GM20431 (cell line): Measurements from ENCODE around the gene ASIC2.

Experiments
- in situ Hi-C: fragments of 300-500 bp; cut with MseI, MboI; formaldehyde crosslinking; loops from one replicate; pipeline ENCODE4 v1.15.0; 2020; ENCODE audit warnings: low sequenced_read_pairs; ENCODE audit not compliant: unreplicated experiment

The ASIC2 gene

DNA sequence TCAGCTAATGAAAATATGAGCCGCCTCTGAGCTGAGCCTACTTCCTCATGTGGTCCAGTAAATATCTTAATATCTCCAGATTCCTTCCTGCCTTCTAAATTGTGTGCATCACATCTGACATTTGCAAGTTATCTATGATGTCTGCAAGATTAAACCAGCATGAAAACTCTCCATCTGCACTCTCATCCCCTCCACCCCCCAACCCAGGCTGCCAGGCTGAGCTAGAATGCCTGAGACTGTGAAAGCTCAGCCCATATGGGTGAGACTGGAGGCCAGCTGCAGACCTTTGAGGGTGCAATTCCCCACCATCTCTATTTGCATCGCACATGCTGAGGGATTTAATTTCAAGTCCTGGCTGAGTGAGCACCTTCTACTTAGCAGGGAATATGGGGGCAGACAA, 82.8 kb downstream of the ASIC2 start:
- in situ Hi-C loops = no loop called here

DNA sequence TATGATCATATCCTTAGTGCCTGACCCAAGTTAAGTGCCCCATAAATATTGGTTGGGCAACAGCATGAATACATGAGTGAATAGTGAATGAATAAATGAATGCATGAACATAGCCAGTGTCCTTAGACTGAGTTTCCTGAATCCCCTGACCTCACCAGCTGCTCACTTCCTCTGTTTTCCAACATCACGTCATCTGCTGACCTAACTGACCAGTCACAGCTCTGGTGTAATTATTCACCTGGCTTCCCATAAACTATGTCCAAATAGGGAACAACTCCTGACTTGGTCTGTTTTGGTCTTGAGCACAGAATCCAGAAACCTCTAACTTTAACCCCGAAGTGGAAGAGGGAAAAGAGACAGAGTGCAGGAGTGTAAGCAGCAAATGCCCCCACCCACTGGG, 83.4 kb downstream of the ASIC2 start:
- in situ Hi-C loops = no loop called here

DNA sequence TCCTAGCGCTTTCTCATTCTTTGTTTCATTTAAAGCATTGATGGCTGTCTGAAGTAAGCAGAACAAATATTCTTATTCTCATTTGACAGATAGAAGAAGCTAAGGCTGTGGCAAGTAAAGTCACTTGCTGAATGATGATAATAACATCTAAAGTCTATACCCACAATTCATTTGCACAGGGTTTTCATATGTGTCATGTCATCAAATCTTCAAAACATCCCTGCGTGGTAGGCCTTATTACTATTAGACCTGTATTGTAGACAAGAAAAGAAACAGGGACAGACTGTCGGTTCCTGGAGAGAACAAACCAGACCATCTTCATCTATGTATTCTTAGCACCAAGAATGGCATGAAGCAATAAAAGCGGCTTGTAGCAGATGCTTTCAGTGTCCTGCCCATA, 85.9 kb downstream of the ASIC2 start:
- in situ Hi-C loops = no loop called here

DNA sequence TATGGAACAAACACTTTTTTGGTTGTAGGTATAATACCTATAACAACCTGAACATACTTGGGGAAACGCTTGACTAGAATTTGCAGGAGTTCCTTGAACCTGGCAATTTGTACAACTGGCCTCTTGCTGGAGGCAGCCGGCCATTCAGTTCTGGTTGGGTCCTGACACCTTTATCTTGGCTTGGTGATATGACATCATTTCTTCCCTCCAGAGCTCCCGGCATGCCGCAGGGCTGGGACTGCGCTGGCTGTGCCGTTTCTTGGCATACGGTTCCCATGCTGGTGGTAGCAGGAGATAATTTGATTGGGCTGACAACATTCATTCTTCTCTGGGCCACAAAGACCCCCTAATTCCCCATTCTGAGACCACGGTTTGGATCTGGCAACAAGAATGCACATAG, 87.5 kb downstream of the ASIC2 start:
- in situ Hi-C loops = no loop called here

DNA sequence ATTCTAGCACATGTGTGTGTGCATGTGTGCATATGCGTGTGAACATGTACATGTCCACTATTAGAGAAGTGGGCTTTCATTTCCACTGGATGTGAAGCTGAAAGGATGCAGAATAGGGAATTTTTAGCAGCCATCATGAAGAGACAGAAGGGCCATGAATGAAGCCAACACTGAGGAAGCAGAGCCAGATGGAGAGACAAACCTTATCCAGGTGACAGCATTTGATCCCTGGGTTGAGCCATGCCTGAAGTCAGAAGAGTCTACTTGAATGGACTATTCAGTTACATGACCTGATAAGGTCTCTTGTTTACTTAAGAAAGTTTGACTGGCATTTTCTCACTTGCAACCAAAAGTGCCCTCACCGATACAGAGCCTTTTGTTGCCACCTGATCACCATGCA, 88.4 kb downstream of the ASIC2 start:
- in situ Hi-C loops = no loop called here

DNA sequence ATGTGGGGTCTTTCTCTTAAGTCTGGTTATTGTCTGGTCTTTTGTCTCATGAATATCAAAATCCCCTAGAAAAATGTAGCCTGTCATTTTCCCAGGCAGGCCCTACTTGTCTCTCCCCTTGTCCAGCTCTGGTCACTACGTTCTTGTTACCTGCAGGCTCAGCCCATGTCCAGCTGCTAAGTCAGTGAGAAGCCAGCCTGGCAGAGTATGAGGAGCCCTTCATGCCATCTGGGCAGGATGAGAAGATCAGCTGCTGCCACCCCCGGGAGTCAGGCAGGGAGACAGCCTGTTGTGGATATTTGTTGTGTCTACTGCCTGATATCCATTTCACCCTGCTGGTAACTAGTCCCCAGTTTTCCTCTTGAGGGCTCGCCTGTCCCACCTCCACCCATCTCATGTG, 88.9 kb downstream of the ASIC2 start:
- in situ Hi-C loops = no loop called here

DNA sequence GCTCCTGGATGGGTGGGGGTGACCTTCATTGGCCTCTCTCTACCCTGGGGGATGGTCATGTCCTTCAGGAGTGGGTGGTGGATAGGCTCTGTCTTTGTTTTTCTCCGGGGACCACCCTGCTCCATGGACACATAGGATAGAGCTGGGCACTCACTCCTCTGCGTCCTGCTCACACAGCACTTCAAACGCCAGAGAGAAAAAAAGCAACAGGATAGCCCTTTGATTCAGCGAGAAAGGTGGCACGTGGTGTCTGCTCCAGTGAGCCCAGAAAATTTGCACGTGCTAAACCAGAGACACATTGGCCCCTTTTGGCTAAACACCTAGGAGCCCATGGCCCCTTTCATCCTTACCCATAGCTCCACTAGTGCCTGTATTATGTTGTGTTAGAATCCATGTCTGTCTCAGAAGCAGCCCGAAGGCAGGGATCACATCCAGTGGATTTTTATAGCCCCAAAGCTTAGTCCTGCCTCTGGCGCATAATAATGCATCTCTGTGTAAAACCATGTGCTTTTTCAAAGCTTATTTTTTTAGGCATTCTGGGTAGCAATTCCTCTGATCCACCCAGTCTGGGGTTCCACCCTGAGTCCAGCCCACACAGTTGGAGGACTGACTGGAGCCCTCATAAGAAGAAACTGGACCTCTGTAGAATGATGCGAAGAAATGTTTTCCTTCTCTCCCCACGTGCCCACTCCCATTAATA, 90.1 kb downstream of the ASIC2 start:
- in situ Hi-C loops = no loop called here

DNA sequence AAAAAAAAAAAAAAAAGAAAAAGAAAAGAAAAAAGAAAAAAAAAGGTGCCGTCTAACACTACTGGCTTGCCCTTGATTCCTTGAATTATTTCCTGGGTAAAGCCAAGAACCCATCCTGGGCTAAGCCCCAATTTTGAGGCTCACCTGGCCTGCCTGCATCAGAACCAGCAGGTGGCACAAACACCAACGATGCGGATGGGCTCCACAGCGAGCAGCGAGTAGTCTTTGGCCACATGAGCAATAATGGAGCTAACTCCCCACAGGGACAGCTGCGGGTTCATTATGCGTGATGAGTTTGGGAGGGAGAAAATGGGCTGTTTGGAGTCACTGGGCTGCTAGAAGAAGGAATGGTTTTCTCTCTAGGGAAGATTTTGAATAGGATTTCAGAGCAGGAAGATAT, 91.1 kb downstream of the ASIC2 start:
- in situ Hi-C loops = no loop called here

DNA sequence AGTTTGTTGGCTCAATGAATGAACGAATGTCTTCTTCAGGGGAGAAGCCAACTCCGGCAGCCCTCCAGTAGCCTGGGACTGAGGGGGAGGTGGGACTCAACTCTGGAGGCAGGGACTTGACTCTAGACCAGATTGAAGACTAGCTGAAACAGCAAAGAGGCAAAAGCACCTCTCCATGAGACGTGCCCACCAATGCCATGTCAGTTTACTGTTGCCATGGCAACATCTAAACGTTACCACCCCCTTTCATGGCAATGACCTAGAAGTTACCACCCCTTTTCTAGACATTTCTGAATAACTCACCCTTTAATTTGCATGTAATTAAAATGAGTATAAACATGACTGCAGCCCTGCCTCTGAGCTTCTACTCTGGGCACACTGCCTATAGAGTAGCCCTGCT, 91.8 kb downstream of the ASIC2 start:
- in situ Hi-C loops = no loop called here

DNA sequence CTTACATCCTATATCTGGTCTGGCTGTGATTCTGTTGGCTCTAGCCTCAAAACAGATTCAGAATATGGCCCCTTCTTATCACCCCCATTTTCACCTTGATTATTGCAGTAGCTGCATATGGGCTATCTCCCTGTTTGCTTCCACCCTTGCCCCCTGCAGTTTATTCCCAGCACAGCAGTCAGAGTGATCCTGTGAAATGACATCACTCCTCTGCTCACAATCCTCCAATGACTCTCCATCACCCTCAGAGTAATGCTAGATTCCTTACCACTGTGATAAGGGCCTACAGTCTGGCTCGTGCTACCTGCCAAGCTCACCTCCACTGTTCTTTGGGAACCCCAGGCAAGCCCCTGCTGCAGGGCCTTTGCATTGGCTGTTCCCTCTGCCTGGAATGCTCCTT, 92.5 kb downstream of the ASIC2 start:
- in situ Hi-C loops = no loop called here

DNA sequence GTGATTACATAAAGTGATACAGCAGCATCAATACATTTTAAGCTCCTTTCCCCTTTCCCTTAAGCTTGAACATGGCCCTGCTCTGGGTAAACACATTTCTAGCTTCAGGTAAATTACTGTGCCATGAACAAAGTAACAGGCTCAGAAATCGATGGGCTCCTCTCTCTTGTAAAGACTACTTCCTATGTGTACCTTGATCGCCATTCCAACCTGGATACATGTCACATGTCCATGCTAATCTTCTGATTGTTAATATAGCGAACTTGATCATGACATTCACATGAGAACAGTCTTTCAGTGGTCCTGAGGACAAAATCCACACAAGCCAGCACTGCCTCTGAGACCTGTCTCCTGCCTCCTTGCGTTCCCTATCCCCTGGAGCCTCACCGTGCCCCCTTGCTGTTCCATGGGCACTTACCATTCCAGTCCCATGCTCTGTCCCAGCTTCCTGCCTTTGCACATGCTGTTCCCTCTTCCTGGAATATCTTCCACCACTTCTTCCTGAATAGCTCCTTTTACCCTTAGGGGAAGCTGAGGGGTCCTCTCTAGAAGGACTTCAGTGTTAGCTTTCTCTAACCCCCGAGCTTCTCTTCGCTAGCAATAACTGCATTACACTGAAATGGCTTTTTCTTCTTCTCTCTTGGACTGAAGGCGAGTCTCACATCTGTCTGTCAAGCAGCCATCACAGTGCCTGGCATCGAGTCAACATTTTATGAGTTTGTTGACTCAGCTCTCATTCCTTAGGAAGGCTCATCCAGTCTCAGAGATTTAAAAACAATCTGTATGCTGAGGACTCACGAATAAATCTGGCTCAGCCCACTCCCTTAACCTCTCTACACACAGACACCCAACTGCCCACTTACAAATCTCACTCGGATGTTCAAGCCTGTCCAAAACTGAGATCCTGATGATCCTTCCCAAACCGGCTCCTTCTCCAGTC, 93.3 kb downstream of the ASIC2 start:
- in situ Hi-C loops = no loop called here

DNA sequence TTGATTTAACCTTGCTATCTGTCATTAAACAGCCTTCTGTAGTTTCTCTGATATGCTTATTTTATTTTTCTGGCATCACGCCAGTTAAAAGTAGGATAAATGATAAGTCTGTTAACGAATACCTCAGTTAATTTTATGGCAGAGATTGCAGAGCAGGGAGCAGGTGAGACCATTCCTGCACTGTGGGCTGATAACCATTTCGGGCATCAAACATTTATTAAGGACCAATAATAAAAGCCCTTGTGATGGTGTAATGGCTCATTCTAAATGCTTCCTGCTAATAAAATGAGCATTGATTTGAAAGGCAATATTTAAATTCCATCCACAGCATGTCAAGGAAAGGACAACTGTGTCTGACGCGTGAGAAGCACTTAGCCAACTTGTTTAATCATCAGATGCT, 94.1 kb downstream of the ASIC2 start:
- in situ Hi-C loops = no loop called here

DNA sequence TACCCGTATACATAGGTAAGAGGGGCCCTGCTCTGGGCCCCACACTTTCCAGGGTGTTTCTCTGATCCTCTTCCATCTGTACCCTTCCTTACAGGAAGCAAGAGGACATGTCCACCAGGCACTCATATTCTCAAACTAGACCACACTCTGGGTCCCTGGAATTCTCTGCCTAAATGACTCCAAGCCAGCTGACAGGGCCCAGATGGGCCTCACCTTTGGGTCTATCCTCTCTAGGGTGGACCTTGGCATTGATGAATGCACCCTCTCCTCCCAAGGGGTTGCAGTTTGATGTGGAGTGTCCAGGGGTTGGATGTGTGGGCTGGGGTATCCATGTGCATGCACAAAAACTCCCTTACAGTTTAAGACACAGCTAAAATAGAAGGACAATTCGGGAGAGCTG, 95.8 kb downstream of the ASIC2 start:
- in situ Hi-C loops = no loop called here

DNA sequence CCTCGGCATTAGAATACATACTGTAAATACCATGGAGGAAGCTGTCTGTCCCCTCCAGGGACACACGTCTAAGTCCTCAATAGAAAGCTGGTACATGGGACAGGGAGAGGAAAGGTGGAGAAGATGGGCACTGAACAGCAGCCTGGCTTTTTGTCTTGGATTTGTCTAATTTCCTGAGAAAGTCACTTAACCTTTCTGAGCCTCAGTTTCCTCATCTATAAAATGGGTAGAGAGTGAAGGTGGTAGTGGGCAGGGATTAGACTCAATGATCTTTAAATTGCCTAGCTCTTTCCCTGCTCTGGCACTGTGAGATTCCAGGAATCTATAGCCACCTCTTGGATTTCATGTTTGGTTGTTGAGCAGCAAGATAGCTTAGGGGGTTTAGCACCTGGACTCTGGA, 96.2 kb downstream of the ASIC2 start:
- in situ Hi-C loops = no loop called here

DNA sequence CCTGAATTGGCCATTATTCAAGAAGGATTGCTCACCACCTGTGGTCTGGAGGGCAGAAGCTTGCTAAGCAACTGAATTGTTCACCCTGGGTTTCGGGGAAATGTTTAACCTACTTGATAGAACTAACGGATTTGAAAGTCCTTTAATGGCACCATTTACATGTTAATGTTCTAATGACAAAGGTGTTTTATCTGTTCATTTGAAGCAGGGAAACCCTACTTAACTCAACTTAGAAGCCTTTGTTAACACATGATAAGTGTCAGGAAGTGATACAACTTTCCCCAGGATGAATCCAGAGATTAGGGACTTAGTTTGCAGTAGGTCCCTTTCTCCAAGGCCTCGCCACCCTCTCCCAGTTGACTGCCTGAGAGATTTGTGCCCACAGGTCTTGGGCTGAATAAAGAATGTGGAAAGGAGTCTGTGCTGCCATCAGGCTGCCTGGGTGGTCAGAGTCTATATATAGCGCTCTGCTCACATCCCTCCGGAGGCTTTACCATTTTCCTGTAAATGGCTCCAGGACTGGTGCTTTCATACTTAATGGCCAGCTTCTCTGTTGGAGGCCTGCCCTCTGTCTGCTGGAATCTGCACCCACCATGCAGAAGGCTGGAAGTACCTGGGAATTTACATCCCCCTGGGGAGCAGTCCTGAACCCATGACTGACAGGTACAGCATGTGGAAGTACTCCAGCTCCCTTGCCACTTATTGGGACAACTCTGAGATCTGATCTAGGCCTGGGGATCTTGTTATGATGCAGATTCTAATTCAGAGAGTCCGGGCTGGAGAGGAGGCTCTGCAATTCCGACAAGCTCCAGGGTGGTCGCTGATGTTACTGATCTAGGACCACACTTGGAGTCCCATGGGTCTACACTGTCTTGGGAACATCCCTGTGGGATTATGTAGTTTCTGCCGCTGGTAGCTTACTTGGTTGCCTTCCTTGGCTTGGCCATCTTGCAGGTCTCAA, 99.9 kb downstream of the ASIC2 start:
- in situ Hi-C loops = no loop called here

DNA sequence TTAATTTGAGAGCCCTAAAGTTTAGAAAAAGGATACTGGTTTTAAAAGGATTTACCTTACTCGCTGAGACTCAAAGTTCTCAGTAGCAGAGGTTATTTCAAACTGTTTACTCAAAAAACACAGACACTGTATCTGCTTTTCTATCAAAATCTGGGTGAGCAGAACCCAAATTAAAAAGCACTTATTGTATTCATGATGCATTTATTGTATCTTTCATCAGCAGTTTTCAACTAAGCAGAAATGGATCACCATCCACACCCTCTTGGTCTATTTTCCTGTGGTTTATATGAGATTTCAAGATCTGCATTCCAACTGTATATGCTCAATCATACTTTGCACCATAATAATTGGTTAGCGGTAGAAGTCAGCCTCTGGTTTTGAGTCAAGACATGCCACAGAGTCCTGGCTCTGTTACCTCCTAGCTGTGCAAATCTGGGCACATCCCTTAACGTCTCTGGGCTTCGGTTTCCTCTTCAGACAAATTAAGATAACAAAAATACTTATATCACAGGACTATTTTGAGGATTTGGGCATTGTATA, 109.5 kb downstream of the ASIC2 start:
- in situ Hi-C loops = no loop called here

DNA sequence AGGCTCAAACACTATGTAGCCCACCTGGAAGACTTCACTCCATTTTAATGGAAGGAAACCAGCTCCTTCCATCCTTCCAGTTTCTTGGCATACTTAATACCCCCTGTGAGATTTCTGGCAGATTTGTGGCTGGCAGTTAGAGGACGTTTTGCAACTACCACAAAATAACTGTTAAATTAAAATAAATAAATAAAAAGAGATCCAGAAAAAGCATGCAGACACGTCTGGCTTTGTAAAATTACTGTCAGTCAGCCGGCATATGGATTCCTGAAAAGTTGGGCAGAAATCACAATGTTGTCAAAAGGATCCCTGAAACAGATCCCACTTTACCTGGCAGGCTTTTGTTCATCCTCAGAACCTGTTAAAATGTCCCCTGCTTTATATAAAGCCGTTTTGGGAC, 113.9 kb downstream of the ASIC2 start:
- in situ Hi-C loops = no loop called here

DNA sequence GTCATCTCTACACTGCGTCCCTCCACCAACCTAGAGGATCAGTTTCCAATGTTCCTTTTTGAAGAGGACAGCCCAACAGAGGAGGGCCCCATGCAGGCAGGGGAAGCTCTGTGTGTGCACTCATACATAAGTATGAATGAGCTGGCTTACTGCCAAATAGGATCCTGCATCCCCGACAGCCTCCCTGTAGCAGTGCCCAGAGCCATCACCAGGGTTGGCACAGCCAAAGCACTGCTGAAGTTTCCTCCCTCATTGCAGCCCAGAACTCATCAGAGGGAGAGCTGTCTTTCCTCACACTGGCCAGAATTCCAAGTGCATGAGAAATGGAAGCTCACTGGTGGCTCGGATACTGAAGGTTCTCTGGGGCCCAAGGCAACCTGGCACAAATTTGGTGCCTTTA, 114.4 kb downstream of the ASIC2 start:
- in situ Hi-C loops = no loop called here

DNA sequence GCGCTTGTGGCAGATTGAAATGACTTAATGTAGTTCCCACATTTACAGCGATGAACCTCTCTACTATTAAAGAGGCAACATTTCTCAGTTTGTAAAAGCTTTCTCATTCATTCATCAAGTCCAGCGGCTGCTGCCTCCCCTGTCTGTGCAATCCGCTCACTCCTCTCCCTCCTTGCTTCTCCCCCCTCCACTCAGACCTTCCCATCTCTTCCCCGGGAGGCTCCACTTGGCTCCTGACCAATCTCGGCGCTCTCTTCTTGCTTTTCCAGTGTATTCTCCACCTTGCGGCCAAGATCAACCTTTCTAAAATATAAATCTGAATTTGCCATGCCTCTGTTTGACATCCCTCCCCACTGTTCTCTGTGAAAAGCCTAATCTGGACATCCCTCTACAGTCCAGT, 117.5 kb downstream of the ASIC2 start:
- in situ Hi-C loops = no loop called here

DNA sequence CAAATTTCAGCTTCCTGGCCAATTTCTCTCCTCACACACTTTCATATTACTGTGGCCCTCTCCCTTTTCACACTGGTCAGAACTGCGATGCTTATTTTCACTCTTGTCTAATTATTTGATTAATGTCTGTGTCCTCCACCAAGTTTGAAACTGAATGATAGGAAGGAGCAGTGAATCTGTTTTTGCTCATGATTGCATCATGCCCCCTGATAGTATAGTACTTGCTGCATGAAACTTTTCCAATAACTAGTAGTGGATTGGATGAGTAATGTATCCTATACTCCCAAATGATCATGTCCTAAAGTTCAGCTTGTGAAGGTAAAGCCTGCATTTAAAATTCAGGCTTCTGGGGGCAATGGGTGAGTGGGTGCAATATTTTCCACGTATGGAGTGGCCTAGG, 121.2 kb downstream of the ASIC2 start:
- in situ Hi-C loops = no loop called here
